Coronary artery (tissue), 2 donors: Measurements from ENCODE around the gene CACNA1S.

Experiments
- DNase-seq: peaks from one replicate; pipeline ENCODE4 v3.0.0-alpha.2; 2017; ENCODE audit warnings: low spot score
- H3K27ac ChIP-seq, 2 donors: fragments of 200-600 bp; sonication (generic); one replicate each; pipeline ENCODE4 v1.5.1; 2016 to 2019
- H3K4me3 ChIP-seq: fragments of 200-600 bp; sonication (generic); 2 replicates; pipeline ENCODE4 v1.5.1; 2016; ENCODE audit warnings: mild to moderate bottlenecking, moderate library complexity
- CTCF ChIP-seq: fragments of 200-600 bp; sonication (generic); IDR thresholded peaks from one replicate; pipeline ENCODE4 v1.5.1; 2019; ENCODE audit warnings: antibody characterized with exemption

The CACNA1S gene

GRCh38 chr1:201119206-201120197 lies 7.3 kb upstream of the CACNA1S start:
- DNase-seq, result no peak
- no peak for TF ChIP-seq CTCF
- Histone ChIP-seq H3K27ac (no peak overlapping the region), H3K4me3 (no peak overlapping the region)

GRCh38 chr1:201116091-201116490 lies 3.9 kb upstream of the CACNA1S start:
- Histone ChIP-seq H3K27ac (no peak overlapping the region), H3K4me3 (no peak overlapping the region)
- TF ChIP-seq CTCF, result no peak
- no peak for DNase-seq

GRCh38 chr1:201115390-201115937 lies 3.2 kb upstream of the CACNA1S start:
- peak overlapping the region; percentile 88 for H3K4me3 ChIP-seq
- no peak for TF ChIP-seq CTCF
- DNase-seq, result no peak
- no peak overlapping the region for H3K27ac ChIP-seq

- peak; percentile 92 for DNase-seq
- Histone ChIP-seq H3K4me3 (peak overlapping the region; percentile 88), H3K27ac (peak overlapping the region in 1 of 2 donors; percentile 77)
- peak; percentile 83 for TF ChIP-seq CTCF
These were observed 2.3 kb upstream of the CACNA1S start for GRCh38 chr1:201114245-201115131.

- H3K27ac ChIP-seq, result peak overlapping the region in 1 of 2 donors; percentile 77
- TF ChIP-seq CTCF, result no peak
- DNase-seq, result no peak
- H3K4me3 ChIP-seq, result peak overlapping the region; percentile 88
These were observed 1.4 kb upstream of the CACNA1S start for GRCh38 chr1:201113451-201114244.

- H3K4me3 ChIP-seq, result no peak overlapping the region
- DNase-seq, result no peak
- H3K27ac ChIP-seq, result no peak overlapping the region
These were observed 700 bp upstream of the CACNA1S start for GRCh38 chr1:201112926-201113325.

More at GRCh38 chr1:201112926-201113325, 700 bp upstream of the CACNA1S start:
- no peak for TF ChIP-seq CTCF
